ENCODE measurements around the gene KIAA1671.

KIAA1671 gene

GRCh38 chr22:25149014-25149413, 196.5 kb downstream of the KIAA1671 start:
- TF ChIP-seq, protein P1, sequence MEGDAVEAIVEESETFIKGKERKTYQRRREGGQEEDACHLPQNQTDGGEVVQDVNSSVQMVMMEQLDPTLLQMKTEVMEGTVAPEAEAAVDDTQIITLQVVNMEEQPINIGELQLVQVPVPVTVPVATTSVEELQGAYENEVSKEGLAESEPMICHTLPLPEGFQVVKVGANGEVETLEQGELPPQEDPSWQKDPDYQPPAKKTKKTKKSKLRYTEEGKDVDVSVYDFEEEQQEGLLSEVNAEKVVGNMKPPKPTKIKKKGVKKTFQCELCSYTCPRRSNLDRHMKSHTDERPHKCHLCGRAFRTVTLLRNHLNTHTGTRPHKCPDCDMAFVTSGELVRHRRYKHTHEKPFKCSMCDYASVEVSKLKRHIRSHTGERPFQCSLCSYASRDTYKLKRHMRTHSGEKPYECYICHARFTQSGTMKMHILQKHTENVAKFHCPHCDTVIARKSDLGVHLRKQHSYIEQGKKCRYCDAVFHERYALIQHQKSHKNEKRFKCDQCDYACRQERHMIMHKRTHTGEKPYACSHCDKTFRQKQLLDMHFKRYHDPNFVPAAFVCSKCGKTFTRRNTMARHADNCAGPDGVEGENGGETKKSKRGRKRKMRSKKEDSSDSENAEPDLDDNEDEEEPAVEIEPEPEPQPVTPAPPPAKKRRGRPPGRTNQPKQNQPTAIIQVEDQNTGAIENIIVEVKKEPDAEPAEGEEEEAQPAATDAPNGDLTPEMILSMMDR (conservative IDR thresholded peaks at IDR 0.05; ENCODE audit: low read length): no peak
- TF ChIP-seq EZH2phosphoT487 (IDR thresholded peaks at IDR 0.05; ENCODE audit: borderline replicate concordance): no peak
- Histone ChIP-seq H3K36me3 (ENCODE audit: insufficient read depth, low read length) (no peaks in the 10 kb centered on the region), H3K4me2 (ENCODE audit: low read depth, low read length, poor library complexity, severe bottlenecking) (no peak overlapping the region), H4K20me1 (ENCODE audit: insufficient read depth, low read length, poor library complexity, severe bottlenecking) (no peaks in the 10 kb centered on the region), H3K4me3 (ENCODE audit: low read length, poor library complexity, severe bottlenecking) (no peak overlapping the region), H3K9me2 (replicated peaks; ENCODE audit: low read depth, low read length) (no peaks in the 10 kb centered on the region), H3K27me3 (ENCODE audit: insufficient read depth, low read length, poor library complexity, severe bottlenecking) (no peaks in the 10 kb centered on the region), H2AFZ (ENCODE audit: low read length) (no peak overlapping the region), H3K79me2 (ENCODE audit: insufficient read depth, low read length) (no peaks in the 10 kb centered on the region), H3F3A (ENCODE audit: low read depth) (no peaks in the 10 kb centered on the region), H3K9ac (ENCODE audit: low read depth, low read length, poor library complexity, severe bottlenecking) (no peak overlapping the region), H3K4me1 (ENCODE audit: insufficient read depth, low read length, poor library complexity, severe bottlenecking) (no peaks in the 10 kb centered on the region), H3K9me3 (ENCODE audit: insufficient read depth, low read depth, low read length) (no peaks in the 10 kb centered on the region)

DNA sequence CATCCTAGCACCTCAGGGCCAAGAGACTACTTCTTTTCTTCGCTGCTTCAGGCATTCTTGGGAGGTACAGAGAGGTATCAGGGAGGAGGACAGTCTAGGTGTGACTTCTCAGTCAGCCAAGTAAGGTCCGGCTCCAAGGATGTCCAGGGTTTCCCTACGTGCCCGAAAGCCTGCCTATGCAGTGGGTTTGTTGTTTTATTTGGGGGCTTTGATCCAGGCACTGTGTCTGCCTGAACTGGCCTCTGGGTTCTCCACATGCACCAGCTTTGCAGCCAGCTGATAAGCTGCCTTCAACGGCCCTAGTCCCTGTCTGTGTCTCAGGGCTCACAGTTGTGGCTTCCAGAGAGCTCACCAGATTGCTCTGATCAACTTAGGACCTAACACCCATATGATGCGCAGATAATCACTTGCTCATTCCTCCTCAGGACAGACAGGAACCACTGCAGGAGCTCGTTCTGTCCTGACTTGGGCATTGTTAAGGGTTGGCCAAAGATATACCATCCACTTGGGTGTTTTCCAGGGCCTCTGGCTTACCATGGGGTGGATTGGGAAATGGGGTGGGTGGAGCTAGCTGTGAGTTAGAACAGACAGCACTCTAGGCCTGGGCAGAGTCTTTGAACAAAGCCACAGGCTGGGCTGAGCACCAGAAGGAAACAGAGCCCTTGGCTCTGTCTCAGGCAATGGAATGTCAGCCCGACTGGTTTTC, 201.6 kb downstream of the KIAA1671 start:
- Histone ChIP-seq H3K4me3 (ENCODE audit: low read length, poor library complexity, severe bottlenecking) (no peak overlapping the region), H3K36me3 (ENCODE audit: insufficient read depth, low read length) (no peaks in the 10 kb centered on the region), H3K4me1 (ENCODE audit: insufficient read depth, low read length, poor library complexity, severe bottlenecking) (no peaks in the 10 kb centered on the region), H3K9ac (ENCODE audit: low read depth, low read length, poor library complexity, severe bottlenecking) (no peak overlapping the region), H4K20me1 (ENCODE audit: insufficient read depth, low read length, poor library complexity, severe bottlenecking) (no peaks in the 10 kb centered on the region), H3K4me2 (ENCODE audit: low read depth, low read length, poor library complexity, severe bottlenecking) (no peak overlapping the region), H3K9me3 (ENCODE audit: insufficient read depth, low read depth, low read length) (no peaks in the 10 kb centered on the region), H3K79me2 (ENCODE audit: insufficient read depth, low read length) (no peaks in the 10 kb centered on the region), H3K27me3 (ENCODE audit: insufficient read depth, low read length, poor library complexity, severe bottlenecking) (no peaks in the 10 kb centered on the region), H2AFZ (ENCODE audit: low read length) (no peak overlapping the region), H3K9me2 (replicated peaks; ENCODE audit: low read depth, low read length) (no peaks in the 10 kb centered on the region), H3F3A (ENCODE audit: low read depth) (no peaks in the 10 kb centered on the region)
- TF ChIP-seq EZH2phosphoT487 (IDR thresholded peaks at IDR 0.05; ENCODE audit: borderline replicate concordance): no peak
- TF ChIP-seq, protein P1 (conservative IDR thresholded peaks at IDR 0.05; ENCODE audit: low read length): no peak

DNA sequence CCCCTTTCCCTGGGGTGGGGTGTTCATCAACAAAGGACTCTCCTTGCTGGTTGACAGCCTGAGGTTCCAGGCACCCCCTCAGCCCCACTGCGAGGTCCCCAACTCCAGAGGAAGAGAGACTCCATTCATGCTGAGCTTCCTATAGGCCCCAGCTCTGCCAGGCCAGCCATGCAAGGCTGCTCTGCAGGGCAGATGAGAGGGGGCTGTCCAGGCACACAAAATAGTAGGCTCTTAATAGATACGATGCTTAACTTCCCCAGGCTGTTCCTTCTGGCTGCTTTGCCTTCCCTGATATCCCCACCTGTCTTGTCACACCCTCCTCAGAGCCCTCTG, 202.1 kb downstream of the KIAA1671 start:
- no peak overlapping the region for H3K9ac ChIP-seq (ENCODE audit: low read depth, low read length, poor library complexity, severe bottlenecking)
- no peaks in the 10 kb centered on the region for H3K27me3 ChIP-seq (ENCODE audit: insufficient read depth, low read length, poor library complexity, severe bottlenecking)
- no peaks in the 10 kb centered on the region for H3K79me2 ChIP-seq (ENCODE audit: insufficient read depth, low read length)
- TF ChIP-seq EZH2phosphoT487 (IDR thresholded peaks at IDR 0.05; ENCODE audit: borderline replicate concordance): no peak
- TF ChIP-seq, protein P1 (conservative IDR thresholded peaks at IDR 0.05; ENCODE audit: low read length): no peak
- H3K9me3 ChIP-seq (ENCODE audit: insufficient read depth, low read depth, low read length): no peaks in the 10 kb centered on the region
- no peaks in the 10 kb centered on the region for H3F3A ChIP-seq (ENCODE audit: low read depth)
- no peak overlapping the region for H2AFZ ChIP-seq (ENCODE audit: low read length)
- H3K4me2 ChIP-seq (ENCODE audit: low read depth, low read length, poor library complexity, severe bottlenecking): no peak overlapping the region
- no peaks in the 10 kb centered on the region for H4K20me1 ChIP-seq (ENCODE audit: insufficient read depth, low read length, poor library complexity, severe bottlenecking)
- H3K4me3 ChIP-seq (ENCODE audit: low read length, poor library complexity, severe bottlenecking): no peak overlapping the region
- no peaks in the 10 kb centered on the region for H3K36me3 ChIP-seq (ENCODE audit: insufficient read depth, low read length)
- no peaks in the 10 kb centered on the region for H3K4me1 ChIP-seq (ENCODE audit: insufficient read depth, low read length, poor library complexity, severe bottlenecking)
- no peaks in the 10 kb centered on the region for H3K9me2 ChIP-seq (replicated peaks; ENCODE audit: low read depth, low read length)

Data from Loucy (cell line).